NOMO-1 treated with dmso at 0.1 percent for 144 hours (cell line): ENCODE results near the gene PAF1.

Experiments
- DNase-seq: peaks from one replicate; lab custom pipeline; 2025; ENCODE audit not compliant: unreplicated experiment; lab: John Stamatoyannopoulos, UW

Gene PAF1

DNA sequence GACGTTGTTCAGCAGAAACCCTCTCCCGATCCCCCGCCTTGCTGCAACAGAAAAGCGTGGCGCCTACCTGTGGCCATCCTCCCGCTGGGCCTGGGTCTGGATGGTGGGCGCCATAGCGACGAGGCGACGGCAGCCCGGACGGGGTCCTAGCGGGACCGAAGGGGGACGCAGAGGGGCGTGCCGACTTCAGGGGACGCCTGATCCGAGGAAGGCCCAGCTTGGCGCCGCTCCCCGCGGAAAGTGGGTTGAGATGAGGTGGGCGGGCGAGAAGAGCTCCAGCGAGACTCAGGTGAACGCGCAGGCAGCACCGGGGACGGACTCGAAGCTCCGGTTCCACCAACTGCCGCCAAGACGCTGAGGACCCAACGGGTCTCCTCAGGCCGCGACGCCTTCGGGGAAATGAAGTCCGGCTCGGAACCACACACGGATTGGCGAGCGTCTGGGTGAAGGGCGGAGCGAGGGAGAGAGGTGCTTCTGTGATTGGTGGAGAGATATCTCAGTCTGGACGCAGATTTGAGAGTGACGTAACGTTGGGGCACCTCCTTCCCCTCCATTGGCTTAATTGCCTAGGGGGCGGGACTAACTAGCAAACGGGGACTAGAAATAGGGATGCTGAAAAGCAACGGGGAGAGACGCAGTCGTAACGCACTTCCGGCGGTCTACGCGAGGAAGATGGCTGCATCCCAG, at the start of gene PAF1, which contains the start of gene MED29:
Gene PAF1 (minus strand): TSS at position 356 of the 687 bp plus-strand sequence. CDS start 242 bp downstream, at position 114.
Gene MED29 (plus strand): TSS at position 628 of the 687 bp plus-strand sequence. CDS start 45 bp downstream, at position 673.
- peak; percentile 99 for DNase-seq

DNA sequence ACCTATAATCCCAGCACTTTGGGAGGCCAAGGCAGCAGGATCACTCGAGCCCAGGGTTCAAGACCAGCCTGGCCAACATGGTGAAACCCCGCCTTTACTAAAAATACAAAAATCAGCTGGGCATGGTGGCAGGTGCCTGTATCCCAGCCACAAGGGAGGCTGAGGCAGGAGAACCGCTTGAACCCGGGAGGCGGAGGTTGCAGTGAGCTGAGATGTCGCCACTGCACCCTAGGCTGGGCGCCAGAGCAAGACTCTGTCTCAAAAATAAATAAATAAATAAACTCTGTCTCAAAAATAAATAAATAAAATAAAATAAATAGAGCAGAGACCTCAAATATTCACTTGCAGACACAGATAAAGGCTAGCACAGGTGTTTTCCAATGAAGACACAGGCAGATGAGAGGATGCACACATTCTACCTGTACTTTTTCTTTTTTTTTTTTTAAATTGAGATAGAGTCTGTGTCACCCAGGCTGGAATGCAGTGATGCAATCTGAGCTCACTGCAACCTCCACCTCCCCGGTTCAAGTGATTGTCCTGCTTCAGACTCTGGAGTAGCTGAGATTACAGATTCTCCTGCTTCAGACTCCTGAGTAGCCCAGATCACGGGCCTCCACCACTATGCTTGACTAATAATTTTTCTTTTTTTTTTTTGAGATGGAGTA, 47.5 kb upstream of the PAF1 start:
- DNase-seq, result no peak

DNA sequence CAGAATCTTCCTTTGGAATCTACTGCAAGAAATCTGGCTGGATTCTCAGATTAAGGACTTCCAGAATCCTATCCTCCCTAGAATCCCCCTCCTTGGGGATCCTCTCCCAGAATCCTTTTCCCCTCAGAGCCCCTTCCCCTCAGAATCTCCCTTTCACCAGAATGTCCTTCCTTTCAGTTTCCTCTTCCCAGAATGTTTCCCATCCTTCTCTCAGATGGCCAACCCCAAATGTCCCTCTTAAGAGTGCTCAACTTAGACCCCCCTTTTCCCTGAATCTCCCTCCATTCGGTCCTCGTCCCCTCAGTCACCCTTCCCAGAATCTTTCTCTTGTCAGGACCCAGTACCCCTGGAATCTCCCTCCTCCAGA, 45.4 kb upstream of the PAF1 start:
- no peak for DNase-seq

DNA sequence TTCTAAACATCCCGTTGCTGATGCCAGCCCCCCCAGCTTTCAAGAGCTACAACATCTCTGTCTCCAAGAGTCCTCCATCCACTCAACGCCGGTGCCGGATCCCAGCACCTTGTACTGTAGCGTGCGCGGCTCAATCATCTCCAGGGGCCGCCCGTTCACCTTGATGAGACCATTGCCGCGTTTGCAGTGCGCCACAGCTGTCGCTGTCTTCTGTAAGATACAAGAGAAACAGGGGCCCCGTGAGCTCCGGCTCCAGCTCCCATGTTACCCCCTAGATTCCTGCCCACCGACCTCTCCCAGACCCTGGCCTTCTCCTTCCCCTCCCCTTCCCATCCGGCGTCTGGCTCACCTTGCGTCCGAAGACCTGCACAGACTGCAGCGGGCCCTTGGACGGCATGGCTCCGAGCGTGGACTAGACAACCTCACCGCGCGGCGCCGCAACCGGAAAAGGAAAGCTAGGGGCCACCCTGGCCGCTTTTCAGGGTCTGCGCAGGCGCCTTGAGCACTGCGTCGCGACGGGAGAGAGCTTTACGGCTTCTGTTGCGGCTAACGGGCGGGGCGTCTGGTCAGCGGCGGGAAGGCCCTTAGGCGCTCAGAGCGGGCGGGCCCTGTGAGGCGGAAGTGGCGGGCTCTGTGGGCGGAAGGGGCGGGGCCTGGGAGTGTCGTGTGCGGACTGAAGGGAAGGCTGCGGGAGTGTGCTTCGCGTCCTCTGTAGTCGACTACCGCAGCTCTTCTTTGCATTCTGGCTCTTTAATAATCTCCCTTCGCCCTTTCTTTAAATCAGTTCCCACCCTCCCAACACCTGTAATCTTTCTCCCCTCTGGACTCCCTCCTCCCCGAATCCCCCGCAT, 44.8 kb upstream of the PAF1 start, which contains the start of gene RPS16:
Gene RPS16 (minus strand): TSS at position 451 of the 851 bp plus-strand sequence. CDS start 54 bp downstream, at position 397.
- peak; percentile 98 for DNase-seq

DNA sequence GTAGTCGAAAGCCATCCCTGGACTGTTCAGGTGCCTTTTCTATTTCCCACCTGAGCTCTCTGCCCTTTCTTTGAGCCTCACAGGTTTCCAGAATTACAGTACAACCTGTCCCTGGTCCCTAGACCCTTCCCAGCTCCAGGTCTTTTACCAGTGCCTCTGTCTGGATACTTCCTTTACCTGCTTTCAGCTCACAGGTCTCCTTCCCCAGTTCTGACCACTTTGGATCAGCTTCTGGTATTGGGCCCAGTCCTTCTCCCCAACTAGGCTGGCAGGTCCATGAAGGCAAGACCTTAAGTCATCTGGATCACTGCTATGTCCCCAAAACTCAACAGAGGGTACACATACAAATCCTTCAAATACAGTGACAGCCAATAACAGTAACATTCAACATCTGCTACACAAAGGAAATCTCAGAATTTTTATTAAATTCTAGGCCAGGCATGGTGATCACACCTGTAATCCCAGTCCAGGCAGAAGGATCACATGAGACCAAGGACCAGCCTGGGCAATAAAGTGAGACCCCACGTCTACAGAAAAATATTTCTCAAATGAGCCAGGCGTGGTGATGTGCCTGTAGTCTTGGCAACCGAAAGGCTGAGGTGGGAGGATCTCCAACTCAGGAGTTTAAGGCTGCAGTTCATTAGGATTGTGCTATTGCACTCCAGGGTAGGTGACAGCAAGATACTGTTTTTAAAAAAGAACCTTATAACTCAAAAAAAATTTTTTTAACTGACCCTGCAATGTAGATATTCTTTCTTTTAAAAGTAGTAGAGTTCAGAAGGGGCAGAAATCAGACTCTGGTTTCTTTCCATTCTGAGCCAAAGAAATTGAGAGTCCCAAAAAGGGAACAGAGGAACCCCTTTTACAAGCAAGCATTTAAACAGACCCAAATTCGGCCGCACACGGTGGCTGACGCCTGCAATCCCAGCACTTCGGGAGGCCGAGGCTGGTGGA, 43.5 kb upstream of the PAF1 start:
- no peak for DNase-seq

DNA sequence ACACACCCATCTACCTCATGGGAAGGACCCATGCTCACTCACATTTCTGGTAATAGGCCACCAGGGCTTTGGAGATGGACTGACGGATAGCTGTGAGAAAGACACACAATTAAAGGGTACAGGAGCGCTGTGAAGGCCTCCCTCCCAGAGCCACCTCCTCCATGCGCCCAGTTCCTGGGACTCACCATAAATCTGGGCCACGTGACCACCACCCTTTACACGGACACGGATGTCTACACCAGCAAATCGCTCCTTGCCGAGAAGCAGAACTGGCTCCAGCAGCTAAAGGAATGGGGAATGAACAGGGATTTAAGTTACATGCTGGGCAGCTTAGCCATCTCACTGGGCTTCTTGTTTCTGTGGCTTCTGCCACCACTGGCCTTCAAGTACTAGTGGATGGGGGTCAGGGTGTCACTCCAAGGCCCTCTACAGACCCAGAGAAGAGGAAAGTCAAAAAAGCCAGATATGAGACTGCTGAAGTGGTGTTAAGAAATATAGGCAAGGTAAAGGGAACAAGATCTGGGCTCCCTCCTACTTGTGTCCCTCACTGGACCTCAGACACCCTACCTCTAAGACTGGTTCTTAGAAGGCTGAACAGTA, 42.7 kb upstream of the PAF1 start:
- no peak for DNase-seq

DNA sequence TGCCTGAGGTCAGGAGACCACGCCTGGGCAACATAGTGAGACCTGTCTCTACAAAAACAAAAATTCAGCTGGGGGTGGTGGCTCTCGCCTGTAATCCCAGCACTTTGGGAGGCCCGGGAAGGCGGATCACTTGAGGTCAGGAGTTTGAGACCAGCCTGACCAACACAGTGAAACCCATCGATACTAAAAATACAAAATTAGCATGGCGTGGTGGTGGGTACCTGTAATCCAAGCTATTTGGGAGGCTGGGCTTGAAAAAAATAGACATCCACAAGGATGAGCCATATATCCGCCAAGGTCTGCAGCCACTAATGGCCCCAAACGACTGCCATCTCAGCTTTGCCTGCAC, 41.7 kb upstream of the PAF1 start:
- DNase-seq, result no peak

DNA sequence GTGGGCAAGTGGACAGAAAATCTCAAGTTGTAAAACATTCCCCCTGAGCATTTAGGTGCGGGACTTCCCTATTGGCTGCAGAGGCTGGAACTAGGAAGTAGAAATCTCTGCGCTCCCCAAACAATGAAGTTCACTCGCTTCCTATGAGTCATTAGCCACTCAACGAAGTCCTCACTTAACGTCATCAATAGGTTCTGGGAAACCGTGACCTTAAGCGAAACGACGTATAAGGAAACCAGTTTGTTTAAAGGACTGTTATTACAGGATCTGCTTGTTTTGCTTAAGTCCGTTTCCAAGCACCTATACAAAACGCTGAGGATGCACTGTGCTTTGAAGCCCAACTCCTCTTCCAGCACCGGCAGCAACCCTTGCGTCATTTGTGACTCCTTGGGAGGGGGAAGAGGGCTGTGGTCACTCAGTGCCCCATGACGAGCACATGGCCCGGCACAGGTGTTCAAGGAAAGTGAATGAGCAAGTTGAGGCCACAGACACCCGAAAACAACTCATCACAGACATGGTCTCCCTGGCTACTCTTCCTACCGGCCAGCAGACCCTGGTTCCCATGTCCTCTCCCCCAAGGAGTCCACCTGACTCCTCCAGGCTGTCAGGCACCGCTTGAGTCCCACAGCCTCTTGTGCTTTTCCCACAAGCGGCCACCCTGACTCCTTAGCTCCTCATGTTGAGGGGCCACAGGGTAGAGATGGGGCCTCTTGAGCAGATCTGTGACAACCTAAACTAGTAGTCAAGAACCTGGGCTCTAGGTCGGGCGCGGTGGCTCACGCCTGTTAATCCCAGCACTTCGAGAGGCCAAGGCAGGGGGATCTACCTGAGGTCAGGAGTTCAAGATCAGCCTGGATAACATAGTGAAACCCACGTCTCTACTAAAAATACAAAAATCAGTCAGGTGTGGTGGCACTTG, 40.0 kb upstream of the PAF1 start:
- peak; percentile 83 for DNase-seq

DNA sequence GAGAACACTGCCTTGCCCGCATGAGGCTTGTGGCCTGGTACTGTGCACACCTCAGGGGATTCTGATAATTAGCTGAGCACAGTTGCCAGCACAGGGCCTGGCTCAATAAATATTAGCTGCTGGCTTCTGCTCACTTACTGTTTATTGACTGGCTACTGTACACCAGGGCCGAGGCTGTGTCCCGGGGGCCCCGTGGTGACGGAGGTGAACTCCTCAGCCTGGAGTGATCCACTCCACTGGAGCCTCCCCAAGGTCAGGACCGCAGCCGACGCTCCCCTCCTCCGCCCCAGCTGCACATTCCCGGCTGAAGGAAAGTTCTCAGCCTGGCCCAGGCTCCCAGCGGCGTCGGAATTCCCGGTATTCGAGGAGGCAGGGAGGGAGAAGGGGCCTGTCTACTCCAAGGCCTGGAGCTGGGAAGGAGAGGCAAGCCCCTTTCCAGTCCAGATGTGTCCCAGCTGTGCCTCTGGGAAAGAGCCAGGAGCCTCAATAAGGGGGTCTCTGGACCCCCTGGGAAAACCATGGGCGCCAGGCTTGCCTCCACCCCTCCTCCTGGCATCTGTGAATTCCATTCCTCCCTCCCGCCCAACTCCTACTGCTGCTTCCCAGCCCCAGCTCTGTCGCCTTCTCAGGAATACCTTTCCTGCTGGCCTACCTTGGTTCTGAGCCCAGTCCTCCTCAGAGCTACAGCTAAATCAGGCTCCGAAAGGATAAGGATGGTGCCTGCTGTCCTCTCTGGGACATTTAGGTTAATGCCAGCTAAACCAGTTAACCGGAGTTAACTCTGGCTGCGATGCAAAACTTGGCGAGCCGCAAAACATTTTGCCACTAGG, 37.6 kb upstream of the PAF1 start:
- DNase-seq, result no peak

DNA sequence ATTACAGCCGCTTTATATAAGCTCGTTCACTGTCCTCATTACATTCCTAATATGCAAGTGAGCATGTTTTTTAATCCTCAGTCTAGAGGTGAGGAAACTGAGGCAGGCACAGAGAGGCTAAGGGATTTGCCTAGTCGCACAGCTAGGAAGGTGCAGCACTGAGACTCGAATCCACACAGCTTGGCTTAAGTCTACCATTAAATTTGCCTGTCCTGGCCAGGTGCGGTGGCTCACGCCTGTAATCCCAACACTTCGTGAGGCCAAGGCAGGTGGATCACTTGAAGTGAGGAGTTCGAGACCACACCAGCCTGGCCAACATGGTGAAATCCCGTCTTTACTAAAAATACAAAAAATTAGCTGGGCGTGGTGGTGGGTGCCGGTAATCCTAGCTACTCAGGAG, 36.8 kb upstream of the PAF1 start:
- no peak for DNase-seq

DNA sequence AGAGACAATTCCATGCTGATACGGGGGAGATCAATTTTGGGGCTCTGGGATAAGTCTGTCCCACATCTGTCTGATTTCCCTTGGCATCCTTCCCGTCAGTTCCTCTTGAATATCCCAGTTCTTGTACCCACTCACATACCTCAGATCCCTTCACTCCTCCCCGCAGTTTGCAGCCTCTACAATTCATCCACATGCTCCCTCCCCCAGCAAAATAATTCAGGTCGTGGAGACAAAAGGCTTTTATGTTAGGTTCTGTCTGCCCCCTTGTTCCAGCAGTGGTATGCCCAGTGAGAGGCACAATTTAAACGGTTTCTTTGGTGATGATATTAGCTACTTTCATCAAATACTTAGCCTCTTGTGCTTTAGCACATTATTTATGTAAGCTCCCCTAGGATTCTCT, 35.3 kb upstream of the PAF1 start:
- DNase-seq, result no peak

DNA sequence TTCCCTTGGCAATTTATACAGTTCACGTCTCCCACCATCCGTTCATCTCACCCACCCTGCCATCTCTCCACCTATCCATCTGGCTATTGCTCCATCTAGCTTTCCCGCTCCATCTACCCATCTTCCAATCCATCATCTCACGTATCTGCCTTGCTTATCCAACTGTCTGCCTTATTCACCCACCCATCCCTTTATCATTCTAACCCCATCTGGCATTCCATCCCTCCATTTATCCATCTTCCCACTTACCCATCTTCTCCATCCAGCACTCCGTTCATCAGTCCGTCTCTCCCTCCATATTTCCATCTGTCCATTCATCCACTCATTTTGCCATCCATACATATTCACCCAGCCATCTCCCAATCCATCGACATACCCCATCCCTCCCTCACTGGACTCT, 34.8 kb upstream of the PAF1 start:
- DNase-seq, result no peak

DNA sequence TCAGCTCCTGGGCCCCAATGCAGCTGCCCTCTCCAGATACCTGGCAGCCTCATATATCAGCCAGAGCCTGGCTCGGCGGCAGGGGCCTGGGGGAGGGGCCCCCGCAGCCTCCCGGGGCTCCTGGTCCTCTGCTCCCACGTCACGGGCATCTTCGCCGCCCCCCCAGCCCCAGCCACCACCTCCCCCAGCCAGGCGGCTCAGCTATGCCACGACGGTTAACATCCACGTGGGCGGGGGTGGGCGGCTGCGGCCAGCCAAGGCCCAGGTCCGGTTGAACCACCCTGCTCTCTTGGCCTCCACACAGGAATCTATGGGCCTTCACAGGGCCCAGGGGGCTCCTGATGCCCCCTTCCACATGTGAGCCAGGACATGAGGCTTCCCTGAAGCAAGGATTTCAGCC, 34.0 kb upstream of the PAF1 start:
- no peak for DNase-seq

DNA sequence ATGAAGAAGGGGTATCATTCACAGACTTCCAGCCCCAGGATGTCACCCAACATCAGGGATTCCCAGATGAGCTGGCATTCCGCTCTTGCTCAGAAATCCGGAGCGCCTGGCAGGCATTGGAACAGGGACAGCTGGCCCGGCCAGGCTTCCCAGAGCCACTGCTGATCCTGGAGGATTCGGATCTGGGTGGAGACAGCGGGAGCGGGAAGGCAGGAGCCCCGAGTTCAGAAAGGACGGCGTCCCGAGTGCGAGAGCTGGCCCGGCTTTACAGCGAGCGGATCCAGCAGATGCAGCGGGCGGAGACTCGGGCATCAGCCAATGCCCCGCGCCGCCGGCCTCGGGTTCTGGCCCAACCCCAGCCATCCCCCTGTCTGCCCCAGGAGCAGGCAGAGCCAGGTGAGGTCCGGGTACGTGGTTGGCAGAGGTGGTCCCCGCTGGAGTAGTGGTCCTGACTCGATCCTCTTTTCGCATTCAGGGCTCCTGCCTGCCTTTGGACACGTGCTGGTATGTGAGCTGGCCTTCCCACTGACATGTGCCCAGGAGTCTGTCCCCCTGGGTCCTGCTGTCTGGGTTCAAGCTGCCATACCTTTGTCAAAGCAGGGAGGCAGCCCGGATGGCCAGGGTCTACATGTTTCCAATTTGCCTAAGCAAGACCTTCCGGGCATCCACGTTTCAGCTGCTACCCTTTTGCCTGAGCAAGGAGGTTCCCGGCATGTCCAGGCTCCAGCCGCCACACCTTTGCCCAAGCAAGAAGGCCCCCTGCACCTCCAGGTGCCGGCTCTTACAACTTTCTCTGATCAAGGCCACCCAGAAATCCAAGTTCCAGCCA, 32.6 kb upstream of the PAF1 start:
- DNase-seq, result no peak

DNA sequence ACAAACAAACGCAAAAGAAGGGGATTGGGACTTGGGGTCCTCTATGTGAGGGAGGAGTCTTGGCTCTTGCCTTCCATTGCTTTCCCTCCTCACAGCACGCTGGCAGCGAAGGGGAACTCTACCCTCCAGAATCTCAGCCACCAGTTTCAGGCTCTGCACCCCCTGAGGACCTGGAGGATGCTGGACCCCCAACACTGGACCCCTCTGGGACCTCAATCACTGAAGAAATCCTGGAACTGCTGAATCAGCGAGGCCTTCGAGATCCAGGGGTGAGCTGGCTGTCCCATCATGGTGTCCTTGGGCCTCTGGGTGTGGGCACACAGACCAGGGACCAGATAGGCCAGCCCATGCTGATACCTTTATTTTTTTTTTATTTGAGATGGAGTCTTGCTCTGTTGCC, 31.1 kb upstream of the PAF1 start:
- no peak for DNase-seq

DNA sequence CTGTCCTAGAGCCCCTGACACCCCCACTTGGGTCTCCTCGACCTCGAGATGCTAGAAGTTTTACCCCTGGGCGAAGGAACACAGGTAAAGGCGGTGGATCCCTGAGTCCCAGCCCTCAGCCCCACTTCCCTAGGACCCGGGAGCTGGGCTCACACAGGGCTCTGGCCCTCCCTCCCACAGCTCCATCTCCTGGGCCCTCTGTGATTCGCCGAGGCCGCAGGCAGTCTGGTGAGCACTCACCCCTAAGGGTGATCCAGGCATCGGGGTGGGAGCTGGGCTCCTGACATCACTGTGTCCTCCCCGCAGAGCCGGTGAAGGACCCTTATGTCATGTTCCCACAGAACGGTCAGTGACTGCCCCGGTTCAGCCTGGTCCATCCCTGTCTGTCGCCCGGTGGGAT, 29.9 kb upstream of the PAF1 start:
- DNase-seq, result no peak

DNA sequence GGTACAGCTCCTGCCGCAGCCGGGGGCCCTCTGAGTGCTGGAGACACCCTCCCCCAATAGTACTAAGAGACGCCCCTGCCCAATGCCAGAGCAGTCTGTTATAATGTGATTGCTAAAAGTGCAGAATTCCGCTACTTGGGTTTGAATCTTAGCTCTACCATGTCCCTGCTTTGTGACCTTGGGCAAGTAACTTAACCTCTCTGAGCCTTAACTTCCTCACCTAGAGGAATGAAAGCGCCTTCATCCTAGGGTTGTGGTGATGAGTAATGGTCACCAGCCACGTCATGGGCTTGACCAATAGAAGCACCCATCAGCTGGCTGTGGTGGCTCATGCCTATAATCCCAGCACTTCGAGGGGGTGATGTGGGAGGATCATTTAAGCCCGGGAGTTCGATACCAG, 28.1 kb upstream of the PAF1 start:
- no peak for DNase-seq
